ENCODE results near the gene WNT2.
"Not testable (repeated sequence)": the region's sequence is repeated elsewhere in the genome, so short reads cannot be mapped to it uniquely, and the experiment has no call there.

DNA sequence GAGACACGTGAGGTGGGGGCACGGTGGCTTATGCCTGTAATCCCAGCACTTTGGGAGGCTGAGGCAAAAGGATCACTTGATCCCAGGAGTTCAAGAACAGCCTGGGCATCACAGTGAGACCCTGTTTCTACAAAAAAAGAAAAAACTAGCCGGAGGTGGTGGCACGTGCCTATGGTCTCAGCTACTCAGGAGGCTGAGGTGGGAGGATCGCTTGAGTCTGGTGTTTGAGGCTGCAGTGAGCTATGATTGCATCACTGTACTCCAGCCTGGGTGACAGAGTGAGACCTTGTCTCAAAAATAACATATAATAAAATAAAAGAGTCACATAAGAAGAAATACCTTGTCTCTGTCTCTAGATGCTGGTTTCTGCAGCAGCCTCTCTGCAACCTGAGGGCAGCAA, 22.4 kb downstream of the WNT2 start:
- not testable (repeated sequence) for TF ChIP-seq POLR2A (IDR thresholded peaks at IDR 0.05; ENCODE audit: low read length); GATA1 (IDR thresholded peaks at IDR 0.05; ENCODE audit: low read depth, low read length)
